ENCODE data around the gene MARCOL. TPM values are rescaled to one million over a fixed set of nuclear protein-coding genes. Genes with fewer than 3 reads are reported as not detected.
A peak's percentile ranks its signal among the peaks of the same experiment; 100 is the strongest.

The MARCOL gene
- polyA plus RNA-seq (ENCODE audit: insufficient read length): not detected
- long read RNA-seq, donor 1: 0 reads
- long read RNA-seq, donor 2: 0 reads
- long read RNA-seq, donor 3: 0 reads
- long read RNA-seq, donor 4: 0 reads
- long read RNA-seq, donor 5: 0 reads
- long read RNA-seq, donor 6: 0 reads
- long read RNA-seq, donor 7: 0 reads
- long read RNA-seq, donor 8: 0 reads

- no peak for DNase-seq
Measured at GRCh38 chr5:148238418-148238794, at the start of gene MARCOL. Gene MARCOL, plus strand, starts transcription at chr5:148238525. Its CDS starts 73 bp downstream, at chr5:148238598.

- no peak for DNase-seq
Measured at GRCh38 chr5:148191010-148191409, 47.3 kb upstream of the MARCOL start.

DNA sequence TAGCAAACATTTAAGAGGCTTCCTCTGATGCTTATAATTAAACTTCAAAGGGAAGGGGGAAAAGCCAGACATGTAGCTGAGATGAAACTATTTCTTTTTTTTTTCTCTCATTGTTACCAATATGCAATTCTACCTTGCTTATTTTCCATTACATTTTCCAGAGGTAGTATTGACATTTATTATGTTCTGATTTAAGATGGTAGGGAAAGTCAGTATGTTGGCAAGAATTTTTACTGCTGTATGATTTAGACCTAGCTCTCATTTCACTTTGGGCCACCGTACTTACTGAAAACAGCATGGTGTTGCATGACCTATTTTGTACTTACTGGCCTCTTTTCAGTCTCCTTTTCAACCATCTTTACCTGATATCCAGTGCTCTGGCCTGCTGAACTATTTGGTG, 45.1 kb upstream of the MARCOL start:
- no peak for DNase-seq

DNA sequence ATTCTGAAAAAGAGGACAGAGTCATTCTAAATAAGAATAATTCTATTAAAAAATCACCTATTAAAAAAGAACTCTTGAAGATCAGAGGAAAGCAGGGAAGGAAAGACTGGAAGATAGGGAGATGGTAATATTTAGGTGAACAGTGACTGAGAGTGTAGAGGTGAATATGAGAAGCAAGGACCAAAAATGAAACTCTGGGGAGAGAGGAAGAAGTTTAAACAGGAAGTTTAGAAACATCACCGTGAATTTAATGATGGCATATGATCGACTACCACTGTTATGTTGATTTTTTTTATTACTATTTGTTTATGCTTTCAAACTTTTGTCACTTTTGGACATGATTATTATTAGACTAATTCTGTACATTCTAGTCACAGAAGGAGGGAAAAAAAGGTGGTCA, 37.2 kb upstream of the MARCOL start:
- no peak for DNase-seq

DNA sequence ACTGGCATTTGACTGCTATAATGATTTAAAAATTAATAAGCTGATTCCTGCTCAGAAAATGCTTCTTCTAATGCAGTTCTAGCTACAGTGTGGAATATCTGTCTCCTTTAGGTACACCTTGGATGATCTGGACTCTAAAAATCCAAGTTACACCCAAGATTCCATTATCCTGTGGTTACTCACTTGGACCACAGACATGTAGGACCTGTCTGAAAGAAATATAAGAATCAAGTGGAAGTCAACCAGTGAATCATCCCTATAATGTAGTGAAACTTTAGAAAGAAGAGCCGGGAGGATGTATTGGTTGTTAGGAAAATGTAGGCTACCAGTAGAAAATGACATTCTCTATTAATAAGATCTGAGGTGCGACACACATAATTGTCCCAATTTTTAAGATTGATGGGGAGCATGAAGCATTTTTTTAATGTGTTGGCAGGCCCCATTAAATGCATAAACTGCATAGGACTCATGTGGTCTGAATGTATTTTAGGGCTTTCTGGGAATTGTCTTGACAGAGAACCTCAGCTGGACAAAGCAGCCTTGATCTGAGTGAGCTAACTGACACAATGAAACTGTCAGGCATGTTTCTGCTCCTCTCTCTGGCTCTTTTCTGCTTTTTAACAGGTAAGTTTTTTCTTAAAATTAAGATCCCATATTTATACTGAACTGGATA, 35.7 kb upstream of the MARCOL start, which contains the start of gene SPINK6:
SPINK6 (plus strand) TSS at position 512 of the 673 bp plus-strand sequence; CDS start at position 567, 55 bp downstream.
- no peak for DNase-seq

DNA sequence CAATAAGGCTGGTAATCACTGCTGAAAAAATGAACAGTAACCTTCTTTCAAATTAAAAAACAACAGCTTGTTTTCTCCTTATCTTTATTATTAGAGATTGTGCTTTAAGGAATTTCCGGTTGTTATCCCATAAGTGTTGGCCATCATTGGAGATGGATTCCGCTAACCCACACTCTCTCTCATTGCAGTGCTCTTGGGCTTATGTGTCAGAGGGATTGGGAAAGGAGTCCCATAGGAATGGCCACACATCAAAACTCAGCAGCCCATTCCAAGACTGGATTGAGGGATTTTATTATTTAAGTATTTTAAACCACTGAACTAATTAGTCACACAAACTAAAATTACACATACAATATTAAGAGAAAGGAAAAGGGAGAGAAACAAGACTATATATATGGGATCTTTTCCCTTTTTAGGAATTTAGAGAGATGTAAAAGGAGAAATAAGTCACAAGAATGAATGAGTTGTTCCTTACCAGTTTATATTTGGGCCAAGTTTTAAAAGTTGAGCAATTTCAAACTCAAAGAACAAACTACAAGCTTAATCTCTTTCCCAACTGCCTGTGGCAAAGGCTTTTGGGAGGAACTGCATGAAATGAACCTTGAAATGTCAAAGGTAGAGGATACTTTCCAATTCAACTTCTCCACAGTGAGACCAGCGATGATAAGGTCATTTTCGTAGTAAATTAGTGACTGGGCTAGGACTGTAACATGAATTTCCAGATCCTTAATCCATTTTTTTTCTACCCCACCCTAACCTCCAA, 33.1 kb upstream of the MARCOL start:
- DNase-seq: no peak

DNA sequence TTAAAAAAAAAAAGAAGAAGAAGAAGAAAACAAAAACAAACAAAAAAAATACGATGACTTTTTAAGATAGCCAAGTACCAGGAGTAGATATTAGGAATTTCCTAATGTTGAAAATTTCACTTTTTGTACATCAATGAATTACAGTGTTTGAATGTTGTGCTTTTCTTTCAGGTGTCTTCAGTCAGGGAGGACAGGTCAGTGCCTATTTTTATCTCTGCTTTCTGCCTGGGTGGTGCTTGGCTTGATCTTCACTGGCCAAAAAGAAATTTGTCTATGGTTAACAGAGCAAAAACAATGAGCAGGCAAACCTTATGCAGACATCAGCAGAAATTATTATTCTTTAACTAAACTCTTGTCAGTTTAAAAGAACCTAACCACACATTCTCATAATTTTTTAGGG, 32.5 kb upstream of the MARCOL start:
- DNase-seq: no peak

DNA sequence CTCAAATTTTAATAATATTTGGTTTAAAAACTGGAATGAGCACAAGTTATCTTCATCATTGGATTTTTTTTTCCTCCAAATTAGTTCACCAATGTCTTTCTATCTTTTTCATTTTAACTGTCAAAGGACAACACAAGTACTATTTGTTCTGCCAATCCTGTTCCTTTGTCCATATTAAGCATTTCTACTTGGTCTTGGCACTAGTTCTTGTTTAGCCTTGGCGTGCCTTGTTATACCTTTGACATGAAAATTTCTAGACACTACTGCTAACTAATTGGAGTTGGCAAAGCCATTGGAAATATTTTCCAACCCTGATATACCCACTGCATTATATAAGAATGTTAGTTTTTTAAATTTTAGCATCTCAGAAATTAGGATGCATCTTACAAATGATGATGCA, 31.7 kb upstream of the MARCOL start:
- no peak for DNase-seq

DNA sequence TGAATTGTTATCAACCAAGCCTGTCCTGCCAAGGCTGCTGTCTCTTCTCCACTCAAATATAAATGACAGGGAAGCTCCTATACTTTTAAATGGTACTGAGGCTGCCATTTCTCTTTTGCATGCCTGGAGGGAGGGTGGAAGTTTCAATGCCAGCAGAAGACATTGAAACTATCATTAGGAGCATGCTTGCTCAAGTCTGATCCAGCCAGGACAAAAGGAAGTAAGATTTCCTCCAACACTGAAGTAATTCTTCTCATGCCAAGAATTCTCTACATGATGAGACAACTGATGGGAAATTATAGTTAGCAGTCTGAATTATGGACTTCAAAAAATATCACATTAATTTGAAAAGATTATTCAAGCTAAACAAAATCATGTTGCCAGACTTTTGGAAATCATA, 30.1 kb upstream of the MARCOL start:
- DNase-seq: no peak

GRCh38 chr5:148209151-148209770, 29.1 kb upstream of the MARCOL start:
- no peak for DNase-seq

DNA sequence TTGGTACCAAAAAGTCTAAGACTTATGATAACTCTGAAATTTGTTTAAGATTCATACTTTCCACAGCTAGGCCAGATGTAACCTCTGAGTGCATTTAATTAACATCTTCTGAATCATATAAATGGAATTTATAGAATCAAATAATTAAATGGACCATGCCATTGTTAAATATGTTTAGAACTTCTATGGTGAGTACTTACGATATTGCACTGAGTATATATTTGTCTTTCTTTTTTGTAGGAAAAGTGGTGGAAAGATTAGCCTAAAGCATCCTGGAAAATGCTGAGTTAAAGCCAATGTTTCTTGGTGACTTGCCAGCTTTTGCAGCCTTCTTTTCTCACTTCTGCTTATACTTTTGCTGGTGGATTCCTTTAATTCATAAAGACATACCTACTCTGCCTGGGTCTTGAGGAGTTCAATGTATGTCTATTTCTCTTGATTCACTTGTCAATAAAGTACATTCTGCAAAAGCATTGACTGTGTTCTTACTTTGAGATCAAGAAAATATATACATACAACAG, 23.6 kb upstream of the MARCOL start:
- DNase-seq: no peak

DNA sequence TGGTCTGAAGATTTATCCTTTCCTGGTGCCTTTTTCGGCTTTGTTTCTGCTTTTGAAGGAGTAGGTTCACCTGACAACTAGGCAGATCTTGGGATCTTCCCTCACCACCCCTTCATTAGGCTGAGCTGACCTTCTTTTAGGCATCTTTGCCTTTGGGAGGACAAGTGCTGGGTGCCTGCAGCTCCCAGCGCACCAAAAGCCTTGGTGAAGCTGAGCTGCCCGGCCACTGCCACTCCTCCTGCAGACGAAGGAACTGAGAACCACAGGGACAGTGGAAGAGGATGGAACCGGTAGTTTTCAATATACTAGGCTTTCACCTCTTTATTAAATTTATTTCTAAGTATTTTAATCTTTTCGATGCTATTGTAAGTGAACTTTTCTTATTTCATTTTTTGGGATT, 16.8 kb upstream of the MARCOL start:
- DNase-seq: no peak

DNA sequence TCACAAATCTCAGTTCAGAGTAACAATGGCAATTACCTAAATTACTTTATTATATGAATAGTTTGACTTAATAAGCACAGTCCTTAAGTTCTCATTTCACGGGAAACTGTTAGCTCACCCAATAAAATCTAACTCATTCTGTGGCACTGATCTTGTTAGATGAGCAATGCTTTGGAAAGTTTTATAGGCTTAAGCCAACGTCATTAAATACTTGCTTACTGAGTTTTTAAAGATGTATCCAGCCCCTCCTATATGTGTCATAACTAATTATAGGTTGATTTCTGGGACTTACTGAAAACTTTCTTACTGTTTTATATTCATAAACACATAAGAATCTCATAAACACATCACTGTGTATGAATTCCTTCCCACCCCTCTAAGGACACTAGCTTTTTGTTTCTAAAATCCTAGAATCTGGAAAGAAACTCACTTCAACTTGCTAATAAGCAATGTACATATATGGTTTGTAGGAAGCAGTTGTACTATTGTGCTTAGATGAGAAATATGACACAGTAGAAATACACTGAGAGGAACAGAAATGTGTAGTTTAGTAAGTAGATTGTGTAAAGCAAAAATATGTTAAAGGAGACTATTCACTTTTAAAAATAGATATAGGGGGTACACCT, 14.1 kb upstream of the MARCOL start:
- DNase-seq: no peak

GRCh38 chr5:148228392-148228984, 9.8 kb upstream of the MARCOL start:
- no peak for DNase-seq

GRCh38 chr5:148229840-148230239, 8.5 kb upstream of the MARCOL start:
- DNase-seq: no peak

- no peak for DNase-seq
Measured at GRCh38 chr5:148230240-148230639, 8.1 kb upstream of the MARCOL start.

- peak; percentile 1 for DNase-seq
Measured at GRCh38 chr5:148237785-148238417, 424 bp upstream of the MARCOL start.

- DNase-seq: no peak
Measured at GRCh38 chr5:148248894-148249293, 10.6 kb downstream of the MARCOL start.

- no peak for DNase-seq
Measured at GRCh38 chr5:148255456-148255855, 17.1 kb downstream of the MARCOL start.

DNA sequence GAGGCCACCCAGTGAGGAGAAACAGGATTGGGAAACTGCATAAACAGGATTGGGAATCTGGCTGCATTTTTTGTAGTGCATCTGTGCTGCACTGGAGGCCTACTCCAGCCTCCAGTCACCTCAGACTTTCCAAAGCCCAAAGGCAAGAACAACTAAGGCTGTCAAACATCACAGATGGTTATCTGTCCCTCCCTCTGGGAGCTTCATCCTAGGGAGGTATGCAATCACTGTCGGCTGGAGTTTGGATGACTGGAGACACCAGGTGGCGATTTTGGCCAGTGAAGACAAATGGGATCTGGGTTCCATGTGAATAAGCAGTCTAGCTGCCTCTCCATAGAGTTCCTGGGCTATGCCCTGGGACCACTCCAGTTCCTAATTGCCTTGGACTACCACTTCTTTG, 21.0 kb downstream of the MARCOL start:
- DNase-seq: no peak

GRCh38 chr5:148261221-148261620, 22.9 kb downstream of the MARCOL start:
- DNase-seq: no peak

All from left kidney (tissue), 8 donors.